HEK293 (cell line): ENCODE measurements around the gene PRR19.

Experiments used
- CTCF ChIA-PET: fragments of 350-600 bp; formaldehyde crosslinking; extraction: SDS; loops from one replicate; lab custom pipeline; 2021; ENCODE audit warnings: antibody characterized with exemption; lab: Yijun Ruan, JAX
- POLR2A ChIA-PET: fragments of 300-600 bp; formaldehyde crosslinking; extraction: SDS; loops from one replicate; lab custom pipeline; 2020; ENCODE audit warnings: antibody characterized with exemption, inconsistent platforms; lab: Yijun Ruan, JAX
- H3K27ac ChIP-seq: fragments of 200-500 bp; sonication (Bioruptor generic); 2 replicates; pipeline ENCODE4 v1.5.1; 2014; ENCODE audit warnings: low read depth, low read length, control low read depth, inconsistent platforms; ENCODE audit errors: extremely low read depth
- H3K36me3 ChIP-seq, 2 experiments: fragments of 200-500 bp in 1 of 2; sonication (Bioruptor generic) in 1 of 2; 1 replicate in 1 of 2; 2 replicates in 1 of 2; pipeline ENCODE4 v1.5.1; 2014 to 2017; ENCODE audit warnings: inconsistent platforms in 2 of 2, low read length in 2 of 2; ENCODE audit not compliant: control insufficient read depth in 2 of 2, insufficient read depth in 1 of 2
- H3K4me1 ChIP-seq: fragments of 200-500 bp; sonication (Bioruptor generic); 2 replicates; pipeline ENCODE4 v1.5.1; 2014; ENCODE audit warnings: mild to moderate bottlenecking, low read length, inconsistent platforms; ENCODE audit not compliant: control insufficient read depth, insufficient read depth
- H3K4me3 ChIP-seq: 2 replicates; pipeline ENCODE4 v1.5.1; 2011; ENCODE audit warnings: low read depth, mild to moderate bottlenecking, control low read depth, low read length, moderate library complexity
- H3K9me3 ChIP-seq: fragments of 200-500 bp; sonication (Bioruptor generic); 2 replicates; pipeline ENCODE4 v1.5.1; 2014; ENCODE audit warnings: low read depth, low read length, inconsistent platforms; ENCODE audit not compliant: control insufficient read depth, insufficient read depth
- BCL11A ChIP-seq: fragments of 450-650 bp; formaldehyde crosslinking; IDR thresholded peaks from 2 replicates; pipeline ENCODE4 v1.5.1; 2016; ENCODE audit warnings: low read depth, missing biosample characterization, missing genetic modification characterization
- EGR2 ChIP-seq: fragments of 450-650 bp; formaldehyde crosslinking; IDR thresholded peaks from 2 replicates; pipeline ENCODE4 v1.5.1; 2016; ENCODE audit warnings: low read depth, missing biosample characterization, missing genetic modification characterization
- GLIS1 ChIP-seq: fragments of 450-650 bp; formaldehyde crosslinking; IDR thresholded peaks from 2 replicates; pipeline ENCODE4 v1.5.1; 2016; ENCODE audit warnings: missing biosample characterization, missing genetic modification characterization
- GLIS2 ChIP-seq: fragments of 450-650 bp; formaldehyde crosslinking; IDR thresholded peaks from 2 replicates; pipeline ENCODE4 v1.5.1; 2016; ENCODE audit warnings: missing biosample characterization, missing genetic modification characterization
- IKZF3 ChIP-seq: fragments of 450-650 bp; IDR thresholded peaks from 2 replicates; pipeline ENCODE4 v1.5.0; 2018; ENCODE audit warnings: missing biosample characterization, mild to moderate bottlenecking, missing genetic modification characterization, moderate library complexity
- KLF16 ChIP-seq: fragments of 450-650 bp; formaldehyde crosslinking; IDR thresholded peaks from 2 replicates; pipeline ENCODE4 v1.5.1; 2017; ENCODE audit warnings: missing biosample characterization, missing genetic modification characterization
- KLF9 ChIP-seq: fragments of 450-650 bp; formaldehyde crosslinking; IDR thresholded peaks from 2 replicates; pipeline ENCODE4 v1.5.1; 2016; ENCODE audit warnings: missing biosample characterization, missing genetic modification characterization, low read depth
- MZF1 ChIP-seq: fragments of 450-650 bp; formaldehyde crosslinking; IDR thresholded peaks from 2 replicates; pipeline ENCODE4 v1.5.1; 2017; ENCODE audit warnings: missing biosample characterization, missing genetic modification characterization, borderline replicate concordance
- OSR2 ChIP-seq: fragments of 450-650 bp; formaldehyde crosslinking; IDR thresholded peaks from 2 replicates; pipeline ENCODE4 v1.5.1; 2016; ENCODE audit warnings: missing biosample characterization, missing genetic modification characterization
- PRDM1 ChIP-seq: fragments of 450-650 bp; formaldehyde crosslinking; IDR thresholded peaks from 2 replicates; pipeline ENCODE4; 2016; ENCODE audit warnings: missing biosample characterization, missing genetic modification characterization
- REPIN1 ChIP-seq: fragments of 450-650 bp; formaldehyde crosslinking; IDR thresholded peaks from 2 replicates; pipeline ENCODE4 v1.5.1; 2017; ENCODE audit warnings: missing biosample characterization, missing genetic modification characterization, low read depth
- SP2 ChIP-seq: fragments of 450-650 bp; formaldehyde crosslinking; IDR thresholded peaks from 2 replicates; pipeline ENCODE4 v1.5.1; 2016; ENCODE audit warnings: missing biosample characterization, missing genetic modification characterization
- SP7 ChIP-seq: fragments of 450-650 bp; formaldehyde crosslinking; IDR thresholded peaks from 2 replicates; pipeline ENCODE4 v1.5.1; 2016; ENCODE audit warnings: missing biosample characterization, missing genetic modification characterization
- ZBTB17 ChIP-seq: fragments of 450-650 bp; formaldehyde crosslinking; IDR thresholded peaks from 2 replicates; pipeline ENCODE4 v1.5.1; 2016; ENCODE audit warnings: missing biosample characterization, missing genetic modification characterization
- ZBTB20 ChIP-seq: fragments of 450-650 bp; formaldehyde crosslinking; IDR thresholded peaks from 2 replicates; pipeline ENCODE4 v1.5.1; 2016; ENCODE audit warnings: missing biosample characterization, missing genetic modification characterization
- ZFHX2 ChIP-seq: fragments of 450-650 bp; formaldehyde crosslinking; conservative IDR thresholded peaks from 2 replicates; pipeline ENCODE4 v1.5.1; 2016; ENCODE audit warnings: missing biosample characterization, missing genetic modification characterization
- ZNF341 ChIP-seq: fragments of 450-650 bp; formaldehyde crosslinking; IDR thresholded peaks from 2 replicates; pipeline ENCODE4; 2016; ENCODE audit warnings: low read depth, missing biosample characterization, missing genetic modification characterization
- ZNF366 ChIP-seq: fragments of 450-650 bp; formaldehyde crosslinking; conservative IDR thresholded peaks from 2 replicates; pipeline ENCODE4 v1.5.1; 2016; ENCODE audit warnings: missing biosample characterization, missing genetic modification characterization
- ZNF501 ChIP-seq: fragments of 450-650 bp; formaldehyde crosslinking; IDR thresholded peaks from 2 replicates; pipeline ENCODE4 v1.5.1; 2016; ENCODE audit warnings: missing biosample characterization, missing genetic modification characterization
- ZNF530 ChIP-seq: fragments of 450-650 bp; formaldehyde crosslinking; IDR thresholded peaks from 2 replicates; pipeline ENCODE4 v1.5.1; 2016; ENCODE audit warnings: low read depth, missing biosample characterization, missing genetic modification characterization
- ZNF544 ChIP-seq: fragments of 450-650 bp; formaldehyde crosslinking; IDR thresholded peaks from 2 replicates; pipeline ENCODE4 v1.5.0; 2017; ENCODE audit warnings: missing biosample characterization, missing genetic modification characterization
- ZNF600 ChIP-seq: fragments of 450-650 bp; formaldehyde crosslinking; IDR thresholded peaks from 2 replicates; pipeline ENCODE4 v1.5.1; 2016; ENCODE audit warnings: missing biosample characterization, missing genetic modification characterization
- ZNF660 ChIP-seq: fragments of 450-650 bp; IDR thresholded peaks from 2 replicates; pipeline ENCODE4 v1.5.1; 2018; ENCODE audit warnings: missing biosample characterization, mild to moderate bottlenecking, missing genetic modification characterization
- ZNF76 ChIP-seq: fragments of 450-650 bp; formaldehyde crosslinking; IDR thresholded peaks from 2 replicates; pipeline ENCODE4; 2016; ENCODE audit warnings: low read depth, missing biosample characterization, missing genetic modification characterization, borderline replicate concordance
- ZNF768 ChIP-seq: fragments of 450-650 bp; formaldehyde crosslinking; IDR thresholded peaks from 2 replicates; pipeline ENCODE4 v1.5.1; 2018; ENCODE audit warnings: missing biosample characterization, mild to moderate bottlenecking, missing genetic modification characterization
- ZNF843 ChIP-seq: fragments of 450-650 bp; formaldehyde crosslinking; IDR thresholded peaks from 2 replicates; pipeline ENCODE4 v1.5.1; 2016; ENCODE audit warnings: missing biosample characterization, missing genetic modification characterization
- ZXDB ChIP-seq: fragments of 450-650 bp; formaldehyde crosslinking; IDR thresholded peaks from 2 replicates; pipeline ENCODE4 v1.5.1; 2016; ENCODE audit warnings: missing biosample characterization, missing genetic modification characterization
- TF ChIP-seq, protein P1 (sequence below): fragments of 450-650 bp; formaldehyde crosslinking; IDR thresholded peaks from 2 replicates; pipeline ENCODE4 v1.5.1; 2016; ENCODE audit warnings: missing biosample characterization, missing genetic modification characterization
- TF ChIP-seq, protein P2 (sequence below): fragments of 450-650 bp; formaldehyde crosslinking; conservative IDR thresholded peaks from 2 replicates; pipeline ENCODE4 v1.5.1; 2016; ENCODE audit warnings: low read depth, missing biosample characterization, missing genetic modification characterization
- TF ChIP-seq, protein P3 (sequence below): fragments of 450-650 bp; formaldehyde crosslinking; IDR thresholded peaks from 2 replicates; pipeline ENCODE4 v1.5.1; 2017; ENCODE audit warnings: missing biosample characterization, missing genetic modification characterization

Gene PRR19

DNA sequence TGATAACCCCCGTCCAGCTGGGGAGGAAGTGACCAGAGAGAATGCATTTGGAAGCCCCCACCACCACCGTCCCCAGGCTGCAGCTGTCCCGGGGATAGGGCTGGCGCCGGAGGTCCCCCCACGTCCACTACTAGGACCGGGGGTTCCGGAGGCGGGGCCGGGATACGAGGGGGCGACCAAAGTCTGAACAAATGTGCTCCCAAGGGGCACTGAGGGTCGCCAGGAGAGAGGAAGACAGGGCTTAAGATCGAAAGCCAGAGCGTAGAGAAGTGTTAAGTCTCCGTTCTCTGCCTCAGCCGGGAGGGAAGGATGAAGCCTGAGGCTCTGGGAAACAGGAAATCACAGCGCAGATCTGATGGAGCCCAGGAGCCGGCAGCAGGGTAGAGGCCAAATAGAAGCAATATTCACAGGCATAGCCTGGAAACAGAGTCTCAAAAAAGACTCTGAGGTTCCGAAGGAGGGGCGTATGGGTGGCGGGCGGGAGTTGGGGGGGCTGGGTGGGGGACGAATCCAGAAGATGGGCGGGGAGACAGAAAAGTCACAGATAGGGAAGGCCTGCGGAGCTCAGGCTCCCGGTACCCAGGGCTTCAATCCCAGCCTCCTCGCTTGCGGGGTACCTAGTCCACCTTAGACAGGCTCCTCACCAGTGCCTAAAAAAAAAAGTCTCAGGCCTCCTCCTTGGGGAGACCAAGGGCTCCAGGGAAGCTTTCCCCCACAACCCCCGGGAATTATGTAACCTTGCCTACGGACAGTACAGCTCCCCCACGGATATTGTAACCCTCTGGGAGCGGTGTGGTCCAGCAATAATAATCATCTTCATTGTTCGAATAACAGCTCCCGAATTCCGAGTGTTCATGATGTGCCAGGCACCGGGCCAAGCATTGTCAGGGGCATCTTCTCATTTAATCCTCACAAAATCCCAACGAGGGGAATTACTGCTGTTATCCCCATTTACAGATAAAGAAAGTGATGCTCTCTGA lies 45.9 kb upstream of the PRR19 start:
- Histone ChIP-seq H3K4me1 (peaks cover 28% of the 10 kb centered on the region), H3K9me3 (no peaks in the 10 kb centered on the region), H3K4me3 (peak overlapping the region; percentile 44), H3K27ac (peak overlapping the region; percentile 70), H3K36me3 (no peaks in the 10 kb centered on the region)
- ChIA-PET CTCF (interaction anchor here (0.6 to 4.9 kb wide), 6 partner anchors 9 to 55 kb away, joined by 3 to 23 read pairs (median 3); no protein-coding TSS in a partner anchor), POLR2A (interaction anchor here (0.7 to 2.3 kb wide), 5 partner anchors 10 to 141 kb away, joined by 3 to 15 read pairs (median 10); partner anchors contain the start of gene GSK3A)
- peak; percentile 36; the same call in 1 of the 2 replicates for TF ChIP-seq KLF9 (tag by site-specific recombination)
- TF ChIP-seq SP2 (tag by site-specific recombination): peak; percentile 13; the same call in 1 of the 2 replicates
- peak; percentile 66 for TF ChIP-seq BCL11A (tag by site-specific recombination)
- peak; percentile 64 for TF ChIP-seq ZNF76
- 0 out of 2 replicates have a peak, but pooled peaks have one; percentile 27 for TF ChIP-seq OSR2 (tag by site-specific recombination)
- TF ChIP-seq, protein P1, sequence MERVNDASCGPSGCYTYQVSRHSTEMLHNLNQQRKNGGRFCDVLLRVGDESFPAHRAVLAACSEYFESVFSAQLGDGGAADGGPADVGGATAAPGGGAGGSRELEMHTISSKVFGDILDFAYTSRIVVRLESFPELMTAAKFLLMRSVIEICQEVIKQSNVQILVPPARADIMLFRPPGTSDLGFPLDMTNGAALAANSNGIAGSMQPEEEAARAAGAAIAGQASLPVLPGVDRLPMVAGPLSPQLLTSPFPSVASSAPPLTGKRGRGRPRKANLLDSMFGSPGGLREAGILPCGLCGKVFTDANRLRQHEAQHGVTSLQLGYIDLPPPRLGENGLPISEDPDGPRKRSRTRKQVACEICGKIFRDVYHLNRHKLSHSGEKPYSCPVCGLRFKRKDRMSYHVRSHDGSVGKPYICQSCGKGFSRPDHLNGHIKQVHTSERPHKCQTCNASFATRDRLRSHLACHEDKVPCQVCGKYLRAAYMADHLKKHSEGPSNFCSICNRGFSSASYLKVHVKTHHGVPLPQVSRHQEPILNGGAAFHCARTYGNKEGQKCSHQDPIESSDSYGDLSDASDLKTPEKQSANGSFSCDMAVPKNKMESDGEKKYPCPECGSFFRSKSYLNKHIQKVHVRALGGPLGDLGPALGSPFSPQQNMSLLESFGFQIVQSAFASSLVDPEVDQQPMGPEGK (tag by site-specific recombination): peak; percentile 92
- TF ChIP-seq, protein P2, sequence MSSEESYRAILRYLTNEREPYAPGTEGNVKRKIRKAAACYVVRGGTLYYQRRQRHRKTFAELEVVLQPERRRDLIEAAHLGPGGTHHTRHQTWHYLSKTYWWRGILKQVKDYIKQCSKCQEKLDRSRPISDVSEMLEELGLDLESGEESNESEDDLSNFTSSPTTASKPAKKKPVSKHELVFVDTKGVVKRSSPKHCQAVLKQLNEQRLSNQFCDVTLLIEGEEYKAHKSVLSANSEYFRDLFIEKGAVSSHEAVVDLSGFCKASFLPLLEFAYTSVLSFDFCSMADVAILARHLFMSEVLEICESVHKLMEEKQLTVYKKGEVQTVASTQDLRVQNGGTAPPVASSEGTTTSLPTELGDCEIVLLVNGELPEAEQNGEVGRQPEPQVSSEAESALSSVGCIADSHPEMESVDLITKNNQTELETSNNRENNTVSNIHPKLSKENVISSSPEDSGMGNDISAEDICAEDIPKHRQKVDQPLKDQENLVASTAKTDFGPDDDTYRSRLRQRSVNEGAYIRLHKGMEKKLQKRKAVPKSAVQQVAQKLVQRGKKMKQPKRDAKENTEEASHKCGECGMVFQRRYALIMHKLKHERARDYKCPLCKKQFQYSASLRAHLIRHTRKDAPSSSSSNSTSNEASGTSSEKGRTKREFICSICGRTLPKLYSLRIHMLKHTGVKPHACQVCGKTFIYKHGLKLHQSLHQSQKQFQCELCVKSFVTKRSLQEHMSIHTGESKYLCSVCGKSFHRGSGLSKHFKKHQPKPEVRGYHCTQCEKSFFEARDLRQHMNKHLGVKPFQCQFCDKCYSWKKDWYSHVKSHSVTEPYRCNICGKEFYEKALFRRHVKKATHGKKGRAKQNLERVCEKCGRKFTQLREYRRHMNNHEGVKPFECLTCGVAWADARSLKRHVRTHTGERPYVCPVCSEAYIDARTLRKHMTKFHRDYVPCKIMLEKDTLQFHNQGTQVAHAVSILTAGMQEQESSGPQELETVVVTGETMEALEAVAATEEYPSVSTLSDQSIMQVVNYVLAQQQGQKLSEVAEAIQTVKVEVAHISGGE (tag by site-specific recombination): peak; percentile 54
- TF ChIP-seq KLF16 (tag by site-specific recombination): peak; percentile 28; the same call in 1 of the 2 replicates
- peak; percentile 14; the same call in 1 of the 2 replicates for TF ChIP-seq PRDM1
- peak; percentile 72 for TF ChIP-seq ZNF341 (tag by site-specific recombination)
- TF ChIP-seq ZXDB: peak; percentile 14; the same call in 1 of the 2 replicates
- TF ChIP-seq IKZF3 (tag by site-specific recombination): peak; percentile 88
- peak; percentile 34 for TF ChIP-seq ZNF600 (tag by site-specific recombination)
- no peak for TF ChIP-seq ZNF501
- TF ChIP-seq, protein P3, sequence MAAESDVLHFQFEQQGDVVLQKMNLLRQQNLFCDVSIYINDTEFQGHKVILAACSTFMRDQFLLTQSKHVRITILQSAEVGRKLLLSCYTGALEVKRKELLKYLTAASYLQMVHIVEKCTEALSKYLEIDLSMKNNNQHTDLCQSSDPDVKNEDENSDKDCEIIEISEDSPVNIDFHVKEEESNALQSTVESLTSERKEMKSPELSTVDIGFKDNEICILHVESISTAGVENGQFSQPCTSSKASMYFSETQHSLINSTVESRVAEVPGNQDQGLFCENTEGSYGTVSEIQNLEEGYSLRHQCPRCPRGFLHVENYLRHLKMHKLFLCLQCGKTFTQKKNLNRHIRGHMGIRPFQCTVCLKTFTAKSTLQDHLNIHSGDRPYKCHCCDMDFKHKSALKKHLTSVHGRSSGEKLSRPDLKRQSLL (tag by site-specific recombination): 0 out of 2 replicates have a peak, but pooled peaks have one; percentile 39
- TF ChIP-seq SP7 (tag by site-specific recombination): peak; percentile 17; the same call in 1 of the 2 replicates
- TF ChIP-seq MZF1: peak; percentile 49; the same call in 1 of the 2 replicates
- peak; percentile 90 for TF ChIP-seq GLIS1 (tag by site-specific recombination)
- no peak for TF ChIP-seq ZNF544 (tag by site-specific recombination)
- no peak for TF ChIP-seq EGR2 (tag by site-specific recombination)
- peak; percentile 74 for TF ChIP-seq ZBTB17 (tag by site-specific recombination)
- peak; percentile 31; the same call in 1 of the 2 replicates for TF ChIP-seq ZFHX2
- peak; percentile 81; the same call in 1 of the 2 replicates for TF ChIP-seq ZBTB20 (tag by site-specific recombination)
- TF ChIP-seq ZNF366 (tag by site-specific recombination): peak; percentile 92
- no peak for TF ChIP-seq ZNF660
- no peak for TF ChIP-seq REPIN1
- no peak for TF ChIP-seq ZNF530 (tag by site-specific recombination)
- no peak for TF ChIP-seq ZNF768 (tag by site-specific recombination)
- 0 out of 2 replicates have a peak, but pooled peaks have one; percentile 11 for TF ChIP-seq ZNF843
- peak; percentile 86 for TF ChIP-seq GLIS2 (tag by site-specific recombination)
